Esophagus squamous epithelium (tissue), 4 donors: ENCODE results near the gene AFP.

Experiments used
- CTCF ChIP-seq, 6 experiments: fragments of 450-650 bp in 4 of 6; fragments of 200-600 bp in 2 of 6; sonication (generic) in 2 of 6; IDR thresholded peaks; one replicate each; pipeline ENCODE4 v1.5.1; 2016 to 2019; ENCODE audit warnings: antibody characterized with exemption in 6 of 6, mild to moderate bottlenecking in 4 of 6, moderate library complexity in 4 of 6
- POLR2A ChIP-seq, 4 donors: fragments of 450-650 bp; IDR thresholded peaks; one replicate each; pipeline ENCODE4 v1.6.1; 2017; ENCODE audit warnings: antibody characterized with exemption in 4 of 4, mild to moderate bottlenecking in 4 of 4, moderate library complexity in 3 of 4

- TF ChIP-seq CTCF (IDR thresholded peaks at IDR 0.05), result no peak
- TF ChIP-seq POLR2A (IDR thresholded peaks at IDR 0.05), result no peak
These were observed 48.5 kb upstream of the AFP start for GRCh38 chr4:73387552-73387951.
